NB4 (cell line): ENCODE data around the gene CHCHD10.

Experiments used
- DNase-seq: peaks from one replicate; pipeline ENCODE4 v3.0.0; 2010; ENCODE audit warnings: low read depth
- H3K4me3 ChIP-seq: one replicate; pipeline ENCODE4 v1.5.1; 2011; ENCODE audit warnings: mild to moderate bottlenecking, low read depth, low read length, moderate library complexity
- CTCF ChIP-seq: IDR thresholded peaks from one replicate; pipeline ENCODE4 v1.5.1; 2012; ENCODE audit warnings: low read depth, low read length
- MAX ChIP-seq: IDR thresholded peaks from 2 replicates; pipeline ENCODE4 v1.6.1; 2011; ENCODE audit warnings: low read depth, low read length
- MYC ChIP-seq: IDR thresholded peaks from 2 replicates; pipeline ENCODE4 v1.6.1; 2011; ENCODE audit warnings: low read depth, low read length
- POLR2A ChIP-seq: IDR thresholded peaks from 2 replicates; pipeline ENCODE4 v1.6.1; 2011; ENCODE audit warnings: mild to moderate bottlenecking; ENCODE audit not compliant: insufficient read length; ENCODE audit errors: extremely low read depth

Gene CHCHD10

DNA sequence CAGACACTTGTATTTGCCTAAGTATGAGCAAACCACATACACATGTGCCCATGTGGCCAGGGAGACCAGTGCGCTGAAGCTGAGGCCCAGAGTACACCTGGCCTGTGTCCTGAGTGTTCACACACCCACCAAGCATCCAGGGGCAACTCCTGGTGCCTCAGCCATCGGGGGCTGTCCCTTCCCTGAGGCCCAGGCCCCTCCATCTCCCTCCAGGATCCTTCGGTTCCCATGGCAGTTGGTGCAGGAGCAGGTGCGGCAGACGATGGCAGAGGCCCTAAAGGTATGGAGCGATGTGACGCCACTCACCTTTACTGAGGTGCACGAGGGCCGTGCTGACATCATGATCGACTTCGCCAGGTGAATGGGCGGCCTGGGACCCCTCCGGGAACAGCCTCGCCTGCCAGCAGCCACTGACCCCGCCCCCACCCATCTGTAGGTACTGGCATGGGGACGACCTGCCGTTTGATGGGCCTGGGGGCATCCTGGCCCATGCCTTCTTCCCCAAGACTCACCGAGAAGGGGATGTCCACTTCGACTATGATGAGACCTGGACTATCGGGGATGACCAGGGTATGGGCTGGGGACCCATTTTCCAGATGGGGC lies 12.5 kb upstream of the CHCHD10 start:
- no peak for DNase-seq
- no peak overlapping the region for H3K4me3 ChIP-seq
- no peak for TF ChIP-seq POLR2A
- TF ChIP-seq MAX, result no peak
- no peak for TF ChIP-seq MYC
- no peak for TF ChIP-seq CTCF

- no peak overlapping the region for H3K4me3 ChIP-seq
- DNase-seq, result no peak
These were observed 12.0 kb upstream of the CHCHD10 start for GRCh38 chr22:23779731-23780130.

DNA sequence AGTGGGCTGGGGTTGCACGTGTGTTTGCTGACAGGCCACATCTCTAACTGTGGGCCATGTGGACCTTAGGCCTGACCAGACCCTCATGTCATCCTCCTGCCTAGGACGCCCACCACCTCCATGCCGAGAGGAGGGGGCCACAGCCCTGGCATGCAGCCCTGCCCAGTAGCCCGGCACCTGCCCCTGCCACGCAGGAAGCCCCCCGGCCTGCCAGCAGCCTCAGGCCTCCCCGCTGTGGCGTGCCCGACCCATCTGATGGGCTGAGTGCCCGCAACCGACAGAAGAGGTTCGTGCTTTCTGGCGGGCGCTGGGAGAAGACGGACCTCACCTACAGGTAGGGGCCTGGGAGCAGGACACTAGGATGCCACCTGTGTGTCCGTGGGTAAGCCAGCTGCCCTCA lies 11.3 kb upstream of the CHCHD10 start:
- no peak overlapping the region for H3K4me3 ChIP-seq
- no peak for DNase-seq
- TF ChIP-seq CTCF (no peak), MYC (no peak)

More at GRCh38 chr22:23779731-23780130, 12.0 kb upstream of the CHCHD10 start:
- no peak for TF ChIP-seq MYC
- TF ChIP-seq POLR2A, result no peak
- TF ChIP-seq CTCF, result no peak

DNA sequence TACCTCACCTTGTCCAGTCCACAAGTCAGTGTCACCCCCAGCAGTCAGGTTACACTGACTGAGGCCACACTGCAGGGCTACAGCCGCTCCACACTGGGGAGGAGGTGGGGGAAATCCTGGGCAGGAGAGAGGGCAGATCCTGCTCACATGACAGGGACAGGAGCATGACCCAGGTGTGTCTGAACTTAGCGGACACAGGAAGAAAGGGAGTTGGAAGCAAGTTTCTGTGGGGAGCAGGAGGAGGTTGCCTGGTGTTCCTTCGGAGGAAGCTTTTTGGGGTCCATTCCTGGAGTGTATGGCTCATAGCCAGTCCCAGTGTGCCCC lies 10.8 kb upstream of the CHCHD10 start:
- DNase-seq, result no peak
- TF ChIP-seq MYC (no peak), MAX (no peak), CTCF (no peak), POLR2A (no peak)

GRCh38 chr22:23777776-23778576 lies 10.2 kb upstream of the CHCHD10 start:
- no peak for DNase-seq
- TF ChIP-seq CTCF, result no peak
- no peak for TF ChIP-seq POLR2A
- no peak for TF ChIP-seq MAX
- no peak for TF ChIP-seq MYC
- no peak overlapping the region for H3K4me3 ChIP-seq

More for the DNA sequence above, 10.8 kb upstream of the CHCHD10 start:
- no peak overlapping the region for H3K4me3 ChIP-seq
